Activated CD4-positive, alpha-beta T cell treated with anti-CD3 and anti-CD28 coated beads for 4 hours (primary cell): ENCODE measurements around the gene ZGLP1.
"Not testable (repeated sequence)": the region's sequence is repeated elsewhere in the genome, so short reads cannot be mapped to it uniquely, and the experiment has no call there.

ENCODE experiments used
- DNase-seq, 2 donors: peaks; one replicate each; pipeline ENCODE4 v3.0.0-alpha.2; 2020

Gene ZGLP1

GRCh38 chr19:10309423-10309822 lies at the start of gene ZGLP1:
Gene ZGLP1, minus strand, starts transcription at chr19:10309815.
- no peak for DNase-seq

GRCh38 chr19:10356431-10356830 lies 46.8 kb upstream of the ZGLP1 start:
- no peak for DNase-seq

GRCh38 chr19:10353793-10354391 lies 44.3 kb upstream of the ZGLP1 start:
- peak; percentile 28 to 30 for DNase-seq

GRCh38 chr19:10352764-10353671 lies 43.4 kb upstream of the ZGLP1 start:
- DNase-seq, result no peak

GRCh38 chr19:10346509-10346908 lies 36.9 kb upstream of the ZGLP1 start:
- DNase-seq, result no peak

- no peak for DNase-seq
Observed at GRCh38 chr19:10344780-10345179, 35.2 kb upstream of the ZGLP1 start.

GRCh38 chr19:10343495-10343894 lies 33.9 kb upstream of the ZGLP1 start:
- DNase-seq, result no peak

- no peak for DNase-seq
Observed at GRCh38 chr19:10339977-10340376, 30.4 kb upstream of the ZGLP1 start.

- peak; percentile 46 to 58 for DNase-seq
Observed at GRCh38 chr19:10339380-10339960, 29.9 kb upstream of the ZGLP1 start, which contains the start of gene ICAM3. Gene ICAM3, minus strand, starts transcription at chr19:10339624. Its CDS starts 10 bp downstream, at chr19:10339614.

- no peak for DNase-seq
Observed at GRCh38 chr19:10338940-10339339, 29.3 kb upstream of the ZGLP1 start.

GRCh38 chr19:10336725-10337124 lies 27.1 kb upstream of the ZGLP1 start:
- DNase-seq, result not testable (repeated sequence)

- no peak for DNase-seq
Observed at GRCh38 chr19:10335352-10335985, 25.9 kb upstream of the ZGLP1 start.

GRCh38 chr19:10334588-10335351 lies 25.2 kb upstream of the ZGLP1 start:
- DNase-seq, result peak; percentile 24 to 27

- no peak for DNase-seq
Observed at GRCh38 chr19:10333758-10334587, 24.4 kb upstream of the ZGLP1 start.

- DNase-seq, result peak; percentile 97 to 99
Observed at GRCh38 chr19:10332965-10333757, 23.5 kb upstream of the ZGLP1 start, which contains the start of gene RAVER1. Gene RAVER1, minus strand, starts transcription at chr19:10333529. Its CDS starts 22 bp downstream, at chr19:10333507.

GRCh38 chr19:10332158-10332964 lies 22.7 kb upstream of the ZGLP1 start:
- no peak for DNase-seq

GRCh38 chr19:10329555-10329954 lies 19.9 kb upstream of the ZGLP1 start:
- DNase-seq, result no peak

- DNase-seq, result no peak
Observed at GRCh38 chr19:10328558-10329429, 19.2 kb upstream of the ZGLP1 start.

GRCh38 chr19:10327793-10328192 lies 18.2 kb upstream of the ZGLP1 start:
- DNase-seq, result no peak
